ENCODE measurements around the gene SLC6A17.

SLC6A17 gene

GRCh38 chr1:110223127-110223526 is 72.8 kb downstream of the SLC6A17 start:
- no peak for DNase-seq (ENCODE audit: low spot score)

DNA sequence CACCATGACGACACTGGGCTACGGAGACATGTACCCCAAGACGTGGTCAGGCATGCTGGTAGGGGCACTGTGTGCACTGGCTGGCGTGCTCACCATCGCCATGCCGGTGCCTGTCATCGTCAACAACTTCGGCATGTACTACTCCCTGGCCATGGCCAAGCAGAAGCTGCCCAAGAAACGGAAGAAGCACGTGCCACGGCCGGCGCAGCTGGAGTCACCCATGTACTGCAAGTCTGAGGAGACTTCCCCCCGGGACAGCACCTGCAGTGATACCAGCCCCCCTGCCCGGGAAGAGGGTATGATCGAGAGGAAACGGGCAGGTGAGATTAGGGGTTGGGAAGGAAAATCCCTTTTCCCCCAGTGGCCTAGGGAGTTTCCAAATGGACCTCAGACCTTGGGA is 73.3 kb downstream of the SLC6A17 start:
- DNase-seq (ENCODE audit: low spot score), result no peak

GRCh38 chr1:110224240-110224995 is 74.1 kb downstream of the SLC6A17 start:
- DNase-seq (ENCODE audit: low spot score), result no peak

DNA sequence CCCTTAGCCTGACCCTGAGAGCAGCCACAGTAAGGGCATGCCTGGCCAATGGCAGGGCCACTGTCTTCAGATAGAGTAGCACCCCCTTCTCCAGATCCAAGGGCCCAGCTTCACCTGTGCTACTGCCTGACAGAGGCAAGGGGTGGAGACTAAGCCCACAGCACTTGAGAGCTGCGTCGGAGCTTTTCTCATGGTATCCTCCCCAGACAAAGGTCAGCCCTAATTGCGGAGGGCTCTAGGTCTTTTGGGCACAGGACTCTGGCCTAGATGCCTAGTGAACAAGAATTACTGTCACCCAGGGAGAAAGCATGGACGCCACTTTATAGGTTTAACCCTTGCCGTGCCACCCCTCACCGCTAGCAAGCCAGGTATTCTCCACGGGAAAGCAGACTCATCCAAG is 74.9 kb downstream of the SLC6A17 start:
- no peak for DNase-seq (ENCODE audit: low spot score)

DNA sequence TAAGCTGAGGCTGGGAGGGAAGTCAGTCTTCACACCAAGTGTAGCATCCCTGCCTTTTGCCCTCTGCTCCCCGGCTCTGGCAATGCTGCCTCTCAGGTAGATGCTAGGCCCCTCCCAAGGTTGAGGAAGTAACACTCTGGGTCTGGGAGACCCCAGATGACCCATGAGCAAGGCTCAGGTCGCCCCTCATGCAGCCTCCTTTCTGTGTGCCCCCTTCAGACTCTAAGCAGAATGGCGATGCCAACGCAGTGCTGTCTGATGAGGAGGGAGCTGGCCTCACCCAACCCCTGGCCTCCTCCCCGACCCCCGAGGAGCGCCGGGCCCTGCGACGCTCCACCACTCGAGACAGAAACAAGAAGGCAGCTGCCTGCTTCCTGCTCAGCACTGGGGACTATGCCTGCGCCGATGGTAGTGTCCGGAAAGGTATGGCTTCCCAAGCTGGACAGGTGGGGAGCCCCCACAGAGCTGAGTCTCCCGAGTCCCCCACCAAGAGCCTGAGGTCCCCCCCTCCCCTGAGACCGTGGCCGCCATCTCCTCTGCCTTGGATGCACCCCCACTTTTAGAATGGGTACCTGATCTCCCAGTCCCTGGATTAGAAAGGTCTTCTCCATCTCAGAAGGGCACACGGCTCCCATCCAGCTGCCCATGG is 75.6 kb downstream of the SLC6A17 start:
- DNase-seq (ENCODE audit: low spot score), result no peak

GRCh38 chr1:110227774-110228173 is 77.5 kb downstream of the SLC6A17 start:
- DNase-seq (ENCODE audit: low spot score), result no peak

DNA sequence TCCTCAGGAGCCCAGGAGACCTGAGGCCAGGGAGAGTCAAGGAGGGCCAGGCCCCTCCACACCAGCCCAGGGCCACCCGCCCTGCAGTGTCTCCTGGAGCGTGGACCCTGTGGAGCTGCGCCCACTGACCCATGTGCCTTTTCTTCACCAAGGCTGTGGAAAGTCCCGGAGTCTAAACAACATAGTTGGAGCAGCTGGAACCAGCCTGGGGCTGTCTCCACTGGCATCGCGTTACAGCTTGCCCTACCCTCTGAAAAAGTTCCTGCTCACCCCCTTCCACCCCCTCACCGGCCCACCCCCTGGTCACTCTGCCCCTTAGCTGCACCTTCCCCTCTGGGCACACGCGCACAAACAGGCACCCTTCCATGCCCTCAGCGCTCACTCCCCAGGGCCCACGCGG is 78.1 kb downstream of the SLC6A17 start:
- DNase-seq (ENCODE audit: low spot score), result no peak

DNA sequence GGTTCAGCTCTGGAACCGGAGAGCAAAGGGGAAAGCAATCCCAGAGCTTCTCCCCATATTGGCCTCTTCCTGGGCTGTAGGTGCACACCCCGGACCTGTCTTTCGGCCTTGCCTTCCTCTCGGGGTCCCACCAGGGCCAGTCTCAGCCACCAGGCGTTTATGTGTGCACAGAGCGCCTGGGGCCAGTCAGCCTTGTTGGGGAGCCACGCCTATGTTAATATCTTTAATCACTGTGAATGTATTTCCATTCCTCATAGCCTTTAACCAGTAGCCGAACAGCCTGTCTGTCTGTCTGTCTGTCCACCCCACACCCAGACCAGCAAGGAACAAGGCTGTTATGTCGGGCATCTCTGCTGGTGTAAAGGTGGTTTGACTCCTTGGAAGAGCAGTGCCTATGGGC is 78.6 kb downstream of the SLC6A17 start:
- no peak for DNase-seq (ENCODE audit: low spot score)

DNA sequence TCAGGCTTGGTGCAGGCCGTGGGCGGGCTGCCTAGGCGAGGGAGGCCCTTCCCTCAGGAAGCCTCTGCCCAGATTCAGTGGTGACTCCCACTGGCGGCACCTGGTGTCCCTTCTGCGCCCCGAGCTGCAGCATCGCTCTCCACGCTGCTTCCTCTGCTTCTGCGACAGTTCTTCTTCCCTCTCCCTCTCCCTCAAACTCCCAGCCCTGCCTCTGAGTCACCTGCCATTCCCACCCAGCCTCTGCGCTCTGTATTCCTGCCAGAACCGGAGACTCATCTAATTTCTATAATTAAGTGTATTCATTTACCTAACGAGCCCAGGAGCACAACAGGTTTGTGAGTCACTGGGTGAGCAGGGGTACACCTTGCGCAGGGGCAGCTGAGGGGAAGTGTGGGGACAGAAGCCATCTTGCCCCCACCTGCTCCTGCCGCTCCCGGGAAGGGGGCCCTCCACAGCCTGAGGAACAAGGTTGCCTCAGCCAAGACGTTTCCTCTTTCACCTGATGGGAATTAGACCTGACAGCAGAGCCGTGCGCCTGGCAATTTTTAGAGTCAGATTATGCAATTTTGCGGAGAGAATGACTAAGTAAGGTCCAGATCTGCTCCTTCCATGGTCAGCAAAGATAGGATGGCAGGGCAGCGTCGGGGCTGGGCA is 79.2 kb downstream of the SLC6A17 start:
- DNase-seq (ENCODE audit: low spot score), result no peak

- no peak for DNase-seq (ENCODE audit: low spot score)
Observed at GRCh38 chr1:110230381-110231199, 80.3 kb downstream of the SLC6A17 start.

DNA sequence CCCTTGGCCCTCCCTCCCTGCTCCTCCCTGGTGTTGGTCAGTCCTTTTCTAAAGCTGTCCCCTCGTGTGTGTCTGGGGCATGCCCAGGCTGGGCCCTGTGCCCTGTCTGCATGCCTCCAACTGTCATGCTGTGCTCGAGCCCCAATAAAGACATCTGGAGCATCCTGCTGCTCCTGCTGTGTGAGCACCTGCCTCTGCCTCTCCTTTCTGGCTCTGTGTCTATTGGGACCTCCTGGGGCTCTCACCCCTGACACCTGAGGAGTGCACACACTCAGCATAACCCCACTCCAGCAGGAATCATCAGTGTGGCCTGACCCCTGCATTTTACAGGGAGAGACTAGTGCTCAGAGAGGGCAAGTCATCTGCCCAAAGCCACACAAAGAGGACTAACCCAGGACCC is 83.6 kb downstream of the SLC6A17 start:
- DNase-seq (ENCODE audit: low spot score), result no peak

- no peak for DNase-seq (ENCODE audit: low spot score)
Observed at GRCh38 chr1:110234691-110235090, 84.4 kb downstream of the SLC6A17 start.

- DNase-seq (ENCODE audit: low spot score), result no peak
Observed at GRCh38 chr1:110235181-110235833, 85.0 kb downstream of the SLC6A17 start.

DNA sequence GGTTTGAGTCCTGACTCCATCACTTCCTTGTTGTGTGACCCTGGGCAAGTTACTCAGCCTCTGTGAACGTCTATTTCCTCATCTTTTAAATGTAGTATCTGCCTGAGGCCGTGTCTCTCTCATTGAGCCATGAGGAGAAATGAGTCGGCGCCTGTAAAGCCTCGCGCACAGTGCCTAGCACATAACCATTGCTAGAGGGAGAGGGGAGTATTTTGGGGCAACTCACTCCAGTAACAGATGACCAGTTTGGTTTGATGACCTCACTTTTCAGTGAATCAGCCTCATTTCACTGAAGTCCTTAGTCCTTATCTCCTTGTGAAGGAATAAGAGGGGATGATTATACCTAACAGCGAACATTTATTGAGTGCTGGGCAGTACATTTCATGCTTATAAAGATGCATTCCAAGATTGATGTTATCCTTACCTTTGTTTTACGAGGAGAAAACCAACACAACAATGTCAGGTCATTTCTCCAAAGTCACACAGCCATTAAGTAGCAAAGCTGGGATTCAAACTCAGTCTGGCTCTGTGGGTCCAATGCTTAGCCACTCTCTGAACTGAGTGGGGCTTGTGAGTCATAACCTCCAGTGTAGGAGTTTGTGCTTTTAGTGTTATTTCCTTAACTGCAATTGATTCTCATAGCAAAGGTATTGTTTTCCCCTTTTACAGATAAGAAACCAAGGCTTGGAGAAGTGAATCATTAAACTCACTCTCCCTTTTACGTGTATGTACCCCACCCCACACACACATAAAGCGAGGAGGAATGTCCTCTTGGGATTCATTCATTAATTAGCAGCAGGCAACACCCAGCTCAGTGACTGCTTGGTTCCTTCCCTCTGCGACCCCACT is 85.8 kb downstream of the SLC6A17 start:
- no peak for DNase-seq (ENCODE audit: low spot score)

DNA sequence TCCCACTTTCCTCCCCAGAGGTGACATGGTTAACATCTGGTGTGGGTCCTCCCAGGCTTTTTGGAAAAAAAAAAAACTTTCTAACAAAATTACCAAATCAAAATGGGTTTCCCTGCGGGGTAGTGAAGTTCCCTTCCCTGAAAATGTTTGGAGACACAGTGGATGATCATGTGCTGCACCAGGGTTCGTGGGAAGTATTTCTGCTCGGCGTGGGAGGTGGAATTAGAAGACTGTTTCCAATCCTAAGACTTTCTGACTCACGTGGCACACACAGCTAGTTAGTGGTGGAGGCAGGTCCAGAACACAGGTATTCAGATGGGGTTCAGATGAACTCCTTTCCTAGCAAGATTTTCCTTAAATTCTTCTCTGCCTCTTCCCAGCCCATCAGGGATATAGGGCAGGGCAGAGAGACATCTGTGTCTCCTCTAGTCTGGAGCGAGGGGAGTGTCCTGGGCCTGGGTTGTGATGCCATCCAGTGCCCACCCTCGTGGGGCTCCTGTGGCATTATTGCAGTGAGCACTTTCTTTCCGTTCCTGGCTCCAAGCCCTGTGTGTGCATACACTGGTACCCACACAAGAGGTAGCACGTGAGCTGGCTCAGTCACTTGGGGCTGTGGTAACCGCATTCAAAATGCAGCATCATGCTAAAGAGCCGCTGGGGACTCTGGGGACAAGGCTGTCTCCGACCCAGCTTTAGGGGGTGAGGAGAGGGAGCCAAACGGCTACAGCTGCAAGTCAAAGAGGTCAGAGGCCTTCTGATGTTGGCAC is 87.3 kb downstream of the SLC6A17 start:
- peak; percentile 27 for DNase-seq (ENCODE audit: low spot score)

GRCh38 chr1:110239441-110240430 is 89.4 kb downstream of the SLC6A17 start:
- DNase-seq (ENCODE audit: low spot score), result no peak

DNA sequence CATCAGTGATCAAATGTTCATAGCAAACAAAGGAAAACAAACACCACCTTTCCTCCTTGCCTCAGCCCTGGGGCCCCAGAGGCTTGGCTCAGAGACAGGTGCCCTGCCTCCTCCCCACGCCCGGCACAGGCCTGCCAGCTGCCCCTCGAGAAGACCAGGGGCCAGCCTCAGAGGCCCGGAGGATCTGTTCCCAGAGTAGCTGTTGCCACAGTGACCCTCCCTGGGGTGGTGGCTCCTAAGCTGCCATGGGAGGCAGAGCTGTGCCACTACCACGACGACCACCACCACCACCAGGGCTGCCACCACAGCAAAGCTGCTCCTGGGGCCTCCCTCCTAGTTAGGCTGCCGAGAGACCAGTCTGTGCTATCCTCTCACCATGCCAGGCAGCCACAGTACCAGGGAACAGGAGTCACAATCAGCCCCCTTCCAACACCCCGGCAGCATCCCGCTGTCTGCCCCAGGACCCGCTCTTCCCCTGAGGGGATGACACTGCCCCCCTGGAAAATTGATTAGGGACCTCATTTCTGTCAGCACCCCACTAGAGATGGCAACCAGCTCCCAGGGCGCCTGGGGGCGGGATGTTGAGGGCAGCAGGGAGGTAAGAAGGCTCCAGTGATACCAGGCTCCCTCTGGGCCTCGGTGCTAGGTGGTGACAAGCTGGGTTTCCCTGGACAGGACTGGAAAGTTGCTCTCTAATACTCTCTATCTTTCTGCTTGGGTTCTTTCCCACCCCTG is 90.3 kb downstream of the SLC6A17 start:
- DNase-seq (ENCODE audit: low spot score), result no peak

- DNase-seq (ENCODE audit: low spot score), result no peak
Observed at GRCh38 chr1:110241516-110241915, 91.2 kb downstream of the SLC6A17 start.

Measured in germinal center (tissue), 1 donor.